Stimulated activated CD4-positive, alpha-beta T cell treated with anti-CD3 and anti-CD28 coated beads, Interleukin-1b, Interleukin-23, amount 100 ng/mL, for 1 hour (primary cell): Measurements from ENCODE around the gene STBD1.
"Not testable (repeated sequence)": the region's sequence is repeated elsewhere in the genome, so short reads cannot be mapped to it uniquely, and the experiment has no call there.

ENCODE experiments used
- DNase-seq, 2 donors: peaks; one replicate each; pipeline ENCODE4 v3.0.0-alpha.2; 2020; ENCODE audit warnings: low read depth in 2 of 2

STBD1 gene

DNA sequence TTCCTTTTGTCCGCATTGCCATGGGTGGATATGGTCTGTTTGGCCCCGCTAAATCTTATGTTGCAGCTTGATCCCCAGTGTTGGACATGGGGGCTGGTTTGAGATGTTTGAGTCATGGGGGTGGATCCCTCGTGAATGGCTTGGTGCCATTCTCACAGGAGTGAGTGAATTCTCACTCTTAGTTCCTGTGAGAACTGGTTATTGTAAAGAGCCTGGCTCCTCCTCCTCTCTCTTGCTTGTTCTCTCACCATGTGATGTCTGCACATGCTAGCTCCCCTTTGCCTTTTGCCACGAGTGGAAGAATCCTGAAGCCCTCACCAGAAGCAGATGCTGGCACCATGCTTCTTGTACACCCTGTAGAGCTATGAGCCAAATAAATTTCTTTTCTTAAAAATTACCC lies 22.6 kb upstream of the STBD1 start:
- no peak for DNase-seq

DNA sequence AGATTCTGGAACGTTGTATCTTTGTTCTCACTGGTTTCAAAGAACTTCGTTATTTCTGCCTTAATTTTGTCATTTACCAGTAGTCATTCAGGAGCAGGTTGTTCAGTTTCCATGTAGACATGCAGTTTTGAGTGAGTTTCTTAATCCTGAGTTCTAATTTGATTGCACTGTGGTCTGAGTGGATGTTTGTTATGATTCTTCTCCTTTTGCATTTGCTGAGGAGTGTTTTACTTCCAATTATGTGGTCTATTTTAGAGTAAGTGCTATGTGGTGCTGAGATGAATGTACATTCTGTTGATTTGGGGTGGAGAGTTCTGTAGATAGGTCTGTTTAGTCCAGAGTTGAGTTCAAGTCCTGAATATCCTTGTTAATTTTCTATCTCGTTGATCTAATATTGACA lies 18.7 kb upstream of the STBD1 start:
- DNase-seq = not testable (repeated sequence)

DNA sequence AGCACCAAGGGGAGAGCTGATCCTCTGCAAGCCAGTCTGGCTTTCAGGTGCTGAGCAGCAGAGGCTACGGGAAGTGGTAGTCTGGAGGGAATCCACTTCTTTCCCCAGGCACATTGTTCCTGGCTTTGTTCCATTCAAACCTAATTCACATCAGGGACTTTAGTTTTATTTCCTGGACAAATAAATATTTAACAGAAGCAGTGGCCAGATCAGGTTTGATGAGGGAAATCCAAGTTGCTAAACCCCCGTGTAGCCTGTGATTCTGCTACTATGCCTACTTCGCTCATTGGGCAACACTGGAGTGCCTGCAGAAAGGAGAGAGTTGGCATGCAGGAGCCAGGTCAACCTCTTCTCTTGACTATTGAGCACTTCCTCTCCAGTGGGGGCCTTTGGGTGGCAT lies 13.8 kb upstream of the STBD1 start:
- DNase-seq = no peak

DNA sequence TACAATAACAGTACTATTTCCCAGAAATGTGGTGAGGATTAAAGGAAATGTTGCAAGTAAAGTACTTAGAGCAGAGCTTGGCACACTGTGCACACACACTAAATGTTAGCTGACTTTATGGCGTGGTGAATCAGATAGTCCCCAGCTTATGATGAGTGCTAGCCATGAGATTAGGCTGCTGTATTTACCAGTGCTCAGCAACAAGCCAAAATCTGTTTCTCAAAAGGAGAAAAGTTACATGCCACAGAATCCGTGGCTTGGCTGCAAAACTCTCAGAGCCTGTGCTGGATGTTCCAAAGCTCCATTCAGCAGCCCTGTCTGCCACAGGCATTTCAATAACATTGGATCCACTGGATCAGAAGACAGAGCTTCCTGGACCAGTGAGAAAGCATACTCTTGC lies 12.8 kb upstream of the STBD1 start:
- DNase-seq = no peak

DNA sequence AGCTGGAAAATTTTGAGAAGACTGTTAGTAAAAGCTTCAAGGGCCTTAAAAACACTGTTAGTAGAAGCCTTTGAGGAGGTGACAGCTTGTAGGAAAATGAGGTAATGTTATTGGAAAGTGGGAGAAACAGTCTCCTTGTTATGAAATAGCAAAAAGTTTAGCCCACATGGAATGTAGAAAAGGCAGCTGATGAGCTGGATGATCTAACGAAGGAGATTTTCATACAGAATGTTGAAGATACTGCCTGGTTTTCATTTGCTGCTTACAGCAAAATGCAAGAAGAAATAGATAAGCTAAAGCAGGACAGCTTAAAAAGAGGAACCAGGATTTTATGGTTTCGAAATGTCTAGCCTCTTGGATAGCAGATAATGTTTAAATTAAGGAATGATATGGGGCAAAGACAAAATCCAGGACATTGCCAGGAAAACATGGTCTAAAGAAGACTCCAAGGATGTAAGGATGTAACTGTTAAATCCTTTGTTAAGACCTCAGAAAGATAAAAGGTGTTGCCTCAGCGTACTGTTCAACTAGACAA lies 10.2 kb upstream of the STBD1 start:
- no peak for DNase-seq

DNA sequence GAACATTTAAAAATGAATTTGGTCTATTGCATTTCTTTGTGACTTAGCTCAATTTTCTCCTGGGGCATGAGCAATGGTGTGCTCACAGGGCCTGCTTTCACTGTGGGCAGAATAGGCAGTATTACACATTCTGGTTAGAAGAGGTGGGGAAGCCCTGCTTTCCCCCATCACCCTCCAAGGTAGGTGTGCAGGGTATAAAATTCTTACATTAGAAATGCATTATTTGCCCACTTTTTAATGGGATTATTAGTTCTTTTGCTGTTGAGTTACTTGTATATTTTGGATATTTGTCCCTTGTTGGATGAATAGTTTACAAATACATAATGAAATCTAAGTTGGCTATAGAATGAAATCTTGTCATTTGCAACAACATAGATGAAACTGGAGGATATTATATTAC lies 8.3 kb upstream of the STBD1 start:
- no peak for DNase-seq

DNA sequence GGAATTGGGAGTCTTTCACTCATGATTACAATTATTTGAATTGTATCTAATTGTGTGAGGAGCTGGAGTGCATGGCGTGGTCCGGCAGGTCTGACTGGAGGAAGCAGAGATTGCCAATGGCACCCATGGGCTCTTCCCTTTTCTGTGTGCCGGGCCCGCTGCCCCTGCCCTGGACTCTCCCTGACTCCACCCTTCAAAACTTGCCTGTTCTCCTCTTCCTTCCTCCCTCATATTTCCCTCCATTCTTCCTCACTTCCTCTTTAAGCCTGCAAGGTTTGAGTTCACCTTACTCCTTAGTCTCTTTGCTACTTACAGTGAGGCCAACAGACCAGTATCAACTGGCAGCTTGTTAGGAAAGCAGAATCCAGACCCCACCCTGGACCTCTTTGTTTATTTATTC lies 6.5 kb upstream of the STBD1 start:
- no peak for DNase-seq

DNA sequence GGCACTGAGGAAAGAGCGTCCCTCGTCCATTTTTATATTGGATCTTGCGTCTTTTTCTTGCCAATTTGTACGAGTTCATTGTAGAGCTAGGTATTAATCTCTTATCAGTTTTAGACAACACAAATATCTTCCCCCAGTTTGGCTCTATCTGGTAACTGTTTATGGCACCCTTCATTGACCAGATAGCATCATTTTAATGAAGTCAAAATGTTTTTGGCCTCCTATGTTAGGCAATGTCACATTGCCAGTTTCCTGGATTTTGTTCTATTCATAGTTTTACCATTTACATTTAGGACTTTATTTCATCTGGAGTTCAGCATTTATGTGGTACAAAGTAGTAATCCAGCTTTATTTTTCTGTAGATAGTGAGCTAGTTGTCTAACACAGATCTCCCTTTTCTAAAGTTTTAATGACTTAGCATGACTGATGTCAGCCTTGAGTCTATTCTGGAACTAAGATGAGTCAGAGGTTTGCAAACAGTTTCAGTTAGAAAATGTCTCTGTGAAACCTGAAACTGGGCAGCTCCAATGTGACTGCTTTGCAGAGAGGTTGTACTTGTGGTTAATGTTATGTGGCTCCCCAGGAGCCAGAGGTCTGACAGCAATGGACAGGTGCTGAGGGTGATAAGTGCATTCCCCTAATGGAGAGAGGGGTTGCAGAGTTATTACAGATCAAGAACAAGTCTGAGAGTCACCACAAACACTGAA lies 5.3 kb upstream of the STBD1 start:
- no peak for DNase-seq

DNA sequence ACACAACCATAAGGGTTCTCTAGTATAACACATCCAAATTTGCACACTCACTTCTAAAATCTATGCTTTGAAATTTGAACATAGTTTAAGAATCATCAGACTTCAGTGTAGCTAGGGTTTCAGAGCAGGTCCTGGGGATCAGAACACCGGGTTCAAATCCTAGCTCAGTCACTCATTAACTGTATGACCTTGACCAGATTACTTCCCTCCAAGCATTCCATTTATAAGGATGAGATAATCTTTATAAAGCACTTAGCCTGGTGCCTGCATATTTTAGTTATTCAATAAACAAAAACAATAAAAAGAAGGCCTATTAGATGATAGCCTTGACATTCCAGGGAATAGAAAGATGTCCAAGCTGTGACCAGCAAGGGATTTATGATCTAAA lies 4.8 kb upstream of the STBD1 start:
- no peak for DNase-seq

DNA sequence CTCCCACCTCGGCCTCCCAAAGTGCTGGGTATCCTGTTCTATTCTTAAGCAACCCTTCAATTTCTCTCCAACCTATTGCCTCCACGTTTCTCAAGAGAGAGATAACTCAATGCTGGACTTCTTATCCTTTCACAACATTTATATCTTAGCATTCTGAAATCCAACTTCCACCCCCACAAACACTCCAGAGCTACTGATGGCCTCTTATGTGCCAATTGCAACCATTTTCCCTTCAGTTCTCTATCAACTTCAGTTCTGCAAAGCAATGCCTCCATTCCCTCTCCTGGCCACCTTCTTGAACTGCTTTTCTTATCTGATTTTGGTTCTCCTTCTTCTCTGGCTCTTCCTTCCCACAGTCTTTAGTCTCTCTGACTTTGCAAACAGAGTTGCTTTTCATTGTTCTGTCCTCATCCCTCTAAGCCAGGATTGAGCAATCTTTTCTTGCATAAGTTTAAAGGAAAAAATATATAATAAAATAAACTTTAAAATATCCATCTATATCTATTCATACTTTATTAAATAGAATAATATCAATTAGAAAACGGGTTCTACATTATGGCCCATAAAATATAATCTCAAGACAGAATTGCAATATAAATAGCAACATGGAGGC lies 3.6 kb upstream of the STBD1 start:
- no peak for DNase-seq

DNA sequence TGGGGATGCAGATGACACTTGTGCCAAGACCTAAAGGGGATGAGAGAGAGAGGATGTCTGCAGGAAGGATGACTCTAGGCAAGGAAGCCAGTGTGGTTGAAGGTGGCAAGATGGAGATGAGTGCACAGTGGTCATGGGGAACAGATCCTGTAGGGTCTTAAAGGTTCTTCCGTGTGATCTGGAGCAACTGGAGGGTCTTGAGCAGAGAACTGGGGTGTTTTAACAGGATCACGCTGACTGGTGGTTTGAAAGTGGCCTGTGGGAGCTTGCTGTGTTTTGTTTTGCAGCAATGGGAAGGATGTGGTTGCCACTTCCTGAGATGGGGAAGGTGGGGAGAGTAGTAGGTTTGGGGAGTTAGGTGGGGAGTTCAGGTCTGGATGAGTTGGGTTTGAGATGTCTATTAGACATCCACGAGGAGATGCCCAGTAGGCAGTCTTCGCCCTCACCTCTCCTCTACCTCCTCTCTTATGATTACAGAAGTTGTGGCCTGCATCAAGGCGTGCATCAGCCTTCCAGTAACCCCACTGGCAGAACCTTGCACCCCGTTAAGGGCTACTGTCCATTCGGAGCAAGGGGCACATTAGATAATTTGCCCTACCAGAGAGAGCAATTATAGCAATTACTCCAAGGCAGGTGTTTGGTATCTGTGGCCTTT lies 1.4 kb upstream of the STBD1 start:
- no peak for DNase-seq

DNA sequence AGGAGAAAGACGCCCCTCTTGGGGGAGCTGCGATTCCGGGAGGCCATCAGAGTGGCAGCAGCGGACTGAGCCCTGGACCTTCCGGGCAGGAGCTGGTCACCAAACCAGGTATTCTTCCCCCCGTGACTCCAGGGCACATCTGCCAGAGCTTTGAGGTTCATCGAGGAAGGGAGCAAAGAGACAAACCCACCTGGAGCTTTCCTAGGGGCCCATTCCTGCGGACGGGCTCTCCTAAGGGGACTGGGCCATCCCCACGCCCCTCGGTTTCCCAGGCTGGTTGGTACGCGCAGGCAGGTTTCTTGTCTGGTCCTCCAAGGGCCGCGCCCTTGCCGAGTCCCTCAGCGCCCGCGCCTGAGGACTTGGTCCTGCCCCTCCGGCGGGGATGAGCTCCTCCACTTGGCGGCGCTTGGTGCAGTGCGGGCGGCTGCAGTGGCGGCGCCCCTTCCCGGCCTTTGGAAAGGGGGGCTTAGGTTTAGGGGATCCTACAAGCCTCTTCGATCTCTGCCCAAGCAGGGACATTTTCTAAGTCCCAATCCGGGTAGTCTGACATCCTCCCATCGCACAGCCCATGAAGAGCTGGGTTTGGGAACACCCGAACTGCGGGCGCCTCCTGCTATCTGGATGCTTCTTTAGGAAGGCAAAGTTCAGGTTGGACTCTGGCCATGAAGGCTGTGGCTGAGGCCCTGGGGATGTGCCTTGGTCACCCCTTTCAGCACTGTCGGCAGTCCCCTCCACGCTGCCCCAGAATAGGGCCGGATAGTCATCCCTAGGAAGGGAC lies 538 bp downstream of the STBD1 start:
- DNase-seq = no peak

DNA sequence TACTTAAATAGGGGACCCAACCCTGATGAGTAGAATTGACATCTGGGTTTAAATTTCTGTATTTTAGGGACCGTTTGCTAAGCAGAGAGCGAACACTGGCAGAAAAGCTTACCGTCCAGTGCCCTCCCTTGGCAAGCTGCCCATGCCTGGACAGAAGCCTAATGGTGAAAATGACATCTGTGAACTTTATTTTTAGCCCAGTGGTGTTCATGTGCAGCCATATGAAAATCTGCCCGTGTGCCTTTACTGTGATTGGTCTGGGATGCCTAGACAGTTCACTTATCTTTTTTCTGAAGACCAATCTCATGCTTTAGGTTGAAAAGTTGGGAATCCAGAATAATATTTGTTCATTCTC lies 1.1 kb downstream of the STBD1 start:
- DNase-seq = no peak

DNA sequence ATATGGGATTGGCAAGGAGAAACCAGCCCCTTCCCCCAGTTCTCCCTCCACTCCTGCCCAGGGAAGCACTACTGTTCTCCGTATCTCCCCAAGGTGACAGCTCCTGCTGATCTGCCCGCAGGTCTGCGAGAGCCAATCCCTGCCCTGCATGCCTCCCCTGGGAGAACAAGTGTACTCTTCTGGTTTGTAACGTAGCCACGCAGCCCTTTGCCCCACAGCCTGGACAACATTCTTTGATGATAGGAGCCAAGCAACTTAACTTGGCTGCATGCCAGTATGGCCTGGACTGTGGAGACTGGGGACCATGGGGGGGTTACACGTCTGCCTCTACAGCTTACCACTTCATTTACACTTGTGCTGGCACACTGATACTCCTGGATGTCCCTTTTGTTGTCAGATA lies 2.0 kb downstream of the STBD1 start:
- DNase-seq = no peak

DNA sequence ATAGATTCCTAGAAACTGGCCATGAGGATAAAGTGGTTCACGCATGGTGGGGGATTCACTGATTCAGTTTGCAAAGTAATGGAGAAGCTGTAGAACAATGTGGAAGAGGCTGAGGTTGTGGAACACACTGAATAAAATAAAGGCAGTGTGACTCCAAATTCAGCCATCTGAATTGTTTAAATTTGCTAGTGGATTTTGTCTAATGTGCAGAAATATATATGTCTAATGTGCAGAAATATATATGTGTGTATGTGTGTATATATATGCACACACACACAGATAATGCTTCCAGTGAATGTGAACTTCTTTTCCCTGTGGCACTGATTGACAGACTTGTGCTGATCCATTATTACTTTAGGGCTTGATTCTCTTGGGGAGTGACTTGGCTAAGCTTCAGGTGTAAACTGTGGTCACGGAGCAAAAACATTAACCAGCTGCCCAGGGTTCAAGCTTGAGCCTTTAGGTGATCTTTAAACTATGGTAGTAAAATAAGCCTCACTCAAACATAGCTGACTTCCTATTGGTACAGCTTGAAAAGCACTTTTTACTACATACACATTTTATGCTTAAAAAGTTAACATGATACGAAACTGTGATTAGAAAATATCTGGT lies 3.5 kb downstream of the STBD1 start:
- no peak for DNase-seq

DNA sequence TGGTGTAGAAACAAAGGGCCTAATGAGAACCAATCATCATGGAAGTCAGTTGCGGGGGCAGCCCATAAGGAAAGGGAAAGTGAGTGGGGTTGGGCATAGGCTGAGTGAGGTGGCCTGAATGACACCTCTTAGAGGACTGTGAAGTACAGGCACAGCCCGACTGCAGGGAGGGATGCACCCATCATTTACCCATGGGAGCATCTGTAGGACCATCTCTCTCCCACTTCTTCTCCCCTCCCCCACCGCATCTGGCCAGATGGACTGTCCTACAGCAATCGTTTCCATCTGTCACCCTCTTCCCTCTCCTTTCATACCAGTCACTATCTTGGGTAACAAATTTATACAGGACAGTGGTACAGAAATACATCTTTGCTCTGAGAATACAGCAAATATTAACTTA lies 4.2 kb downstream of the STBD1 start:
- no peak for DNase-seq

DNA sequence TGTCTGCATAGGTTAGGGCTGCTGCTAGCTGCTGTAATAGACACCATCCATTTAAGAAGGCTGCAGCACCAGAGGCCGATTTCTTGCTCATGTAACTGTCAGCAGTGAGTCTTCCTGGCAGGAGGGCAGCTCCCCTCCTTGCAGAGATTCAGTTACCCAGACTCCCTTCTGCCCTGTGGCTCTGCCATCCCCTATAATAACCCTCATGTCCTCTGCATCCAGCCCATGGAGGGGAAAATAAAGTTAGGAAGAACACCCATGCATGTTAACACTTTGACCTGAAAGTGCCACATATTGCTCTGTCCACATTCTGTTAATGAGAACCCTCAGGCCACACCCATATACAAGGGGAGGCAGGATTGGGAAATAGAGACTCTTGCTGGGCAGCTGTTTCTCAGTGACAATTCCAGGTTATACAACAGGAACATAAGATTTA lies 5.4 kb downstream of the STBD1 start:
- no peak for DNase-seq

DNA sequence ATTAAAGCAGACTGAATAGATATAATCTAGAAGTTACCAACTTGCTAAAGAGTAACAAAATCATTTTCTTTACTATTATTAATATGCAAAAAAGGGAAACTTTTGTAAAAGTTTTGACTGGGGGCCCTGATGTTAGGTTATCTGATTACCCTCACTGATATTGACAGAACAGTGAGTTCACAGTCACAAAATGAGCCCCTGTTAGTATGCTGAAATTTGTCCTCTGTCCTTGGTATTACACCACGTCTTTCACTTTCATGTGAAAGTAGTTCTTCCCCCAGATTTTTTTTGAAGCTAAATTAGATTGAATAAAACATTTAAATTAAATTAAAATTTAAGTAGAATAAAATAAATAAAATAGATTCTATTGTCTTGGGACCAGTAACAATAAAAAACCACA lies 5.9 kb downstream of the STBD1 start:
- no peak for DNase-seq

DNA sequence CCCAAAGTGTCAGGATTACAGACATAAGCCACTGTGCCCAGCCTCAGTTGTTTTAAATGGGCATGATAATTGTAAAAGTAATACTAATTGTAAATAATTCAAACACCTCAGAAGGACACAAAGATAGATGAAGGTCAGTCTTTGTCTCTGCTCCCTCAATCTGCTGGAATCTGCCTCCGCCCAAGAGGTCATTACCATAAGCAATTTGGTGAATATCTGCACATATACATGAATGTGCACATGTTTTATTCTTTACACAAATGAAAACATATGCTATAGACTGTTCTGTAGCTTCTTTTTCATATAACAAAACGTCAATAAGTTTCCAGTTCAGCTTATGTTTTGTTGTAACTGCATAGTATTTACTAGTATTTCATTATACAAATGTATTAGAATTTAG lies 7.0 kb downstream of the STBD1 start:
- no peak for DNase-seq

DNA sequence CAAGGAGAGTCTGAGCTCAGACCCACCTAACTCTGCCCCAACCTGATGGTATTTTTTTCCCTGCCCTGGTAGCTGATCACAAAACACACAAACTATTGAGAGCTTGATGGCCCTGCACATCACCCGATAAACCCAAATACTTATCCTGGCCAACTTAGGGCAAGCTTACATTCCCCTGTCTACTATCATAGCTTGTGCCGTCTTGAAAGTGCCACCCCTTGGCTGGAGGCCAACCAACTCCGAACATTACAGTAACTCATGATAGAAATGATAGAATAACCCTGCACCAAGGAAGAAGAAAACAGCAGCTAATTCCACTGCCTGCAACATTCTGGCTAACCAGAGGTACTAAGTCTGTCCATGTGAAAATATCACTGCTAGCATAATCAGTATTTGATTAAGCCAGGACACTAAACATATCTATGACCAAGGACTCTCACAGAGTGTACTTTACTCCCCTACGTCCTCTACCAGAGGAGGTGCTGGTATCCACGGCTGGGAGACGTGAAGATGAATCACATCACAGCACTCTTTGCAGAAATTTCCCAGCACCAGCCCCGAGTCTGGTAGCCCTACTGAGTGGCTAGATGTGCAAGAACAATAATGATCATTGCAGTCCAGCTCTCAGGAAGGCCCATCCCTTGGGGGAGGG lies 8.9 kb downstream of the STBD1 start:
- no peak for DNase-seq

DNA sequence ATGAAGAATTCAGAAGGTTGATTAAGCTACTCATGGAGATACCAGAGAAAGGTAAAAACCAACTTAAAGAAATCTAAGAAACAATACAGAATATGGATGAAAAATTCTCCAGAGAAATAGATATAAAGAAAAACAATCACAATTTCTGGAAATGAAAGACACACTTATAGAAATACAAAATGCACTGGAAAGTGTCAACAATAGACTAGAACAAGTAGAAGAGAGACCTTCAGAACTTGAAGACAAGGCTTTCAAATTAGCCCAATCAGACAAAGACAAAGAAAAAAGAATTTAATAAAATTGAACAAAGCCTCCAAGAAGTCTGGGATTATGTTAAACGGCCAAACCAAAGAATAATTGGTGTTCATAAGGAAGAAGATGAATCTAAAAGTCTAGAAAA lies 9.6 kb downstream of the STBD1 start:
- DNase-seq = no peak

DNA sequence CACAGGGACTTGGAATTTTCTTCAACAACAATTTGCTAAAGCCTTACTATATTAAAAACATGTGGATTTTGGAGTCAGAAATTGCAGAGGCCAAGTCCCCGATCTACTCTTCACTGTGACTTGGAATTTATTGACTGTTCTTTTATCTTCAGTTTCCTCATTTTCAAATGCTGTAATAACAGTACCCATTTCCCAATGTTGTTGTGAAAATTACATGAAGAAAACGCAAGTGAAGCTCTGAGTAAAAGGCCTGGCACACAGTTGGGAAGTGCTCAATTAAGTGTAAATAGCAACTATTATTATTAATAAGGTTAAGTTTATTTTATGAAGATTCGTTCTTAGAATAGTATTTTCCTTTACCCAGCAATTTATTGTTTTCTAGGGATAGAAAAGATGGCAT lies 15.7 kb downstream of the STBD1 start:
- DNase-seq = no peak
